ENCODE data around the gene SPATA46.
A peak's percentile ranks its signal among the peaks of the same experiment; 100 is the strongest.

SPATA46 gene

DNA sequence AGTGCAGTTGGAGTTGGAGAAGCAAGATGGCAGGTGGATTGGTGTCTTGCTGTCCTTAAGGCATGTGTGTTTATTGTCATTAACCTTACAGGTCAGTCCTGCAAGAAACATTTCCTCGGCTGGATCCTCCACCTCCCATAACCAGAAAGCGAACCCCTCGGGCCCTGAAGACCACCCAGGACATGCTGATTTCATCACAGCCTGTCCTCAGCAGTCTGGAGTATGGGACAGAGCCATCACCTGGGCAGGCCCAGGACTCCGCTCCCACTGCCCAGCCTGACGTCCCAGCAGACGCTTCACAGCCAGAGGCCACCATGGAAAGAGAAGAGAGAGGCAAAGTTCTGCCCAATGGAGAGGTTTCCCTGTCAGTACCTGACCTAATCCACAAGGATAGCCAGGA is 6.4 kb upstream of the SPATA46 start:
- TF ChIP-seq CTCF (IDR thresholded peaks at IDR 0.05; ENCODE audit: poor library complexity, severe bottlenecking): no peak
- no peak overlapping the region for H3K4me3 ChIP-seq (ENCODE audit: severe bottlenecking)
- H3K27ac ChIP-seq (ENCODE audit: poor library complexity, severe bottlenecking): peak overlapping the region; percentile 89
- no peaks in the 10 kb centered on the region for H3K27me3 ChIP-seq (ENCODE audit: insufficient read depth, poor library complexity, severe bottlenecking)
- no peaks in the 10 kb centered on the region for H3K9me3 ChIP-seq (ENCODE audit: severe bottlenecking)
- peaks cover 19% of the 10 kb centered on the region for H3K4me1 ChIP-seq (ENCODE audit: insufficient read depth, poor library complexity, severe bottlenecking)
- no peaks in the 10 kb centered on the region for H3K36me3 ChIP-seq (ENCODE audit: low read depth)
- no peak for ATAC-seq (ENCODE audit: low read depth)
- DNase-seq (ENCODE audit: low spot score): no peak

GRCh38 chr1:162381941-162382750 is 5.5 kb upstream of the SPATA46 start:
- no peak overlapping the region for H3K4me3 ChIP-seq (ENCODE audit: severe bottlenecking)
- TF ChIP-seq CTCF (IDR thresholded peaks at IDR 0.05; ENCODE audit: poor library complexity, severe bottlenecking): no peak
- no peaks in the 10 kb centered on the region for H3K27me3 ChIP-seq (ENCODE audit: insufficient read depth, poor library complexity, severe bottlenecking)
- DNase-seq (ENCODE audit: low spot score) (no peak), ATAC-seq (ENCODE audit: low read depth) (peak; percentile 32; the same call in 2 of the 3 replicates)
- H3K36me3 ChIP-seq (ENCODE audit: low read depth): no peaks in the 10 kb centered on the region
- H3K9me3 ChIP-seq (ENCODE audit: severe bottlenecking): no peaks in the 10 kb centered on the region
- peak overlapping the region; percentile 89 for H3K27ac ChIP-seq (ENCODE audit: poor library complexity, severe bottlenecking)
- peaks cover 19% of the 10 kb centered on the region for H3K4me1 ChIP-seq (ENCODE audit: insufficient read depth, poor library complexity, severe bottlenecking)

GRCh38 chr1:162381383-162381782 is 4.7 kb upstream of the SPATA46 start, which contains the start of gene C1orf226:
Gene C1orf226 (plus strand): TSS chr1:162381728. CDS start chr1:162381902, 174 bp downstream.
- no peaks in the 10 kb centered on the region for H3K36me3 ChIP-seq (ENCODE audit: low read depth)
- no peak for TF ChIP-seq CTCF (IDR thresholded peaks at IDR 0.05; ENCODE audit: poor library complexity, severe bottlenecking)
- peaks cover 19% of the 10 kb centered on the region for H3K4me1 ChIP-seq (ENCODE audit: insufficient read depth, poor library complexity, severe bottlenecking)
- no peak within 1 kb of the TSS for H3K4me3 ChIP-seq (ENCODE audit: severe bottlenecking)
- ATAC-seq (ENCODE audit: low read depth) (peak; percentile 85), DNase-seq (ENCODE audit: low spot score) (no peak)
- peak within 1 kb of the TSS; percentile 89 for H3K27ac ChIP-seq (ENCODE audit: poor library complexity, severe bottlenecking)
- no peaks in the 10 kb centered on the region for H3K9me3 ChIP-seq (ENCODE audit: severe bottlenecking)
- no peaks in the 10 kb centered on the region for H3K27me3 ChIP-seq (ENCODE audit: insufficient read depth, poor library complexity, severe bottlenecking)

GRCh38 chr1:162380061-162380846 is 3.6 kb upstream of the SPATA46 start:
- no peak for DNase-seq (ENCODE audit: low spot score)
- TF ChIP-seq CTCF (IDR thresholded peaks at IDR 0.05; ENCODE audit: poor library complexity, severe bottlenecking): no peak
- no peak for ATAC-seq (ENCODE audit: low read depth)
- Histone ChIP-seq H3K36me3 (ENCODE audit: low read depth) (no peaks in the 10 kb centered on the region), H3K4me3 (ENCODE audit: severe bottlenecking) (no peak overlapping the region), H3K27ac (ENCODE audit: poor library complexity, severe bottlenecking) (peak overlapping the region; percentile 89), H3K27me3 (ENCODE audit: insufficient read depth, poor library complexity, severe bottlenecking) (no peaks in the 10 kb centered on the region), H3K9me3 (ENCODE audit: severe bottlenecking) (no peaks in the 10 kb centered on the region), H3K4me1 (ENCODE audit: insufficient read depth, poor library complexity, severe bottlenecking) (peaks cover 19% of the 10 kb centered on the region)
